ENCODE results near the gene SHB.

GRCh38 chr9:37939575-37940095 lies 129.4 kb downstream of the SHB start:
- TF ChIP-seq ZNF449 (tag by site-specific recombination; IDR thresholded peaks at IDR 0.05): no peak
- TF ChIP-seq CTCF (tag by site-specific recombination; IDR thresholded peaks at IDR 0.05): no peak
- TF ChIP-seq, protein P1, sequence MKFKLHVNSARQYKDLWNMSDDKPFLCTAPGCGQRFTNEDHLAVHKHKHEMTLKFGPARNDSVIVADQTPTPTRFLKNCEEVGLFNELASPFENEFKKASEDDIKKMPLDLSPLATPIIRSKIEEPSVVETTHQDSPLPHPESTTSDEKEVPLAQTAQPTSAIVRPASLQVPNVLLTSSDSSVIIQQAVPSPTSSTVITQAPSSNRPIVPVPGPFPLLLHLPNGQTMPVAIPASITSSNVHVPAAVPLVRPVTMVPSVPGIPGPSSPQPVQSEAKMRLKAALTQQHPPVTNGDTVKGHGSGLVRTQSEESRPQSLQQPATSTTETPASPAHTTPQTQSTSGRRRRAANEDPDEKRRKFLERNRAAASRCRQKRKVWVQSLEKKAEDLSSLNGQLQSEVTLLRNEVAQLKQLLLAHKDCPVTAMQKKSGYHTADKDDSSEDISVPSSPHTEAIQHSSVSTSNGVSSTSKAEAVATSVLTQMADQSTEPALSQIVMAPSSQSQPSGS (tag by site-specific recombination; IDR thresholded peaks at IDR 0.05; ENCODE audit: low read depth): no peak
- TF ChIP-seq ZBTB17 (tag by site-specific recombination; IDR thresholded peaks at IDR 0.05): no peak
